ENCODE measurements around the gene RCN1.
"Not testable (repeated sequence)": the region's sequence is repeated elsewhere in the genome, so short reads cannot be mapped to it uniquely, and the experiment has no call there.

RCN1 gene

DNA sequence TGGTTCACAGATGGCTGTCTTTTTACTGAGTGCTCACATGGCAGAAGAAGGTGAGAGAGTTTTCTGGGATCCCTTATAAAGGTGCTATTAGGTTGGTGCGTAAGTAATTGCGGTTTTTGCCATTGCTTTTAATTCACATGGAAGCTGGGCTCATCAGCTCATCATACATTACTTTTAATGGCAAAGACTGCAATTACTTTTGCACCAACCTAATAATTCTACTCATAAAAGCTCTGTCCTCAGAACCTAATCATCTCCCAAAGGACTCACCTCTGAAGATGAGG, 23.0 kb downstream of the RCN1 start:
- no peak for DNase-seq

DNA sequence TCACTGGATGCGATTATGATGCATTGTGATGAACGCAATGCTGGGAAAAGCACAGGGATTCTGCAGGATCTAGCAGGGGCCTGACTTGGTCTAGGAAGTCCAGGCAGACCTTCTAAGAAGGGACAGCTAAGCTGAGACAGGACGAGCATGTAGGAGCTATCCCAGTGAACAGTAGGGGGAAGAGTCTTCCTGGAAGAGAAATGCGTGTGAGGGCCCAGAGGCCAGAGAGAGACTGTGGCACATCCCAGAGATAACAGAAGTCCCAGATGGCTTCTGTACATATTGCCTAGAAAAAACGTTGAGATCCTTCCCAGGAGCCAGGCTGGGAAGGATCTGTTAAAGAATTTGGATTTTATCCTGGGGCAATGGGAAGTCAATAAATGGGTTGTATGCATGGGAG, 24.6 kb downstream of the RCN1 start:
- peak in 1 of 2 experiments; percentile 9 for DNase-seq

DNA sequence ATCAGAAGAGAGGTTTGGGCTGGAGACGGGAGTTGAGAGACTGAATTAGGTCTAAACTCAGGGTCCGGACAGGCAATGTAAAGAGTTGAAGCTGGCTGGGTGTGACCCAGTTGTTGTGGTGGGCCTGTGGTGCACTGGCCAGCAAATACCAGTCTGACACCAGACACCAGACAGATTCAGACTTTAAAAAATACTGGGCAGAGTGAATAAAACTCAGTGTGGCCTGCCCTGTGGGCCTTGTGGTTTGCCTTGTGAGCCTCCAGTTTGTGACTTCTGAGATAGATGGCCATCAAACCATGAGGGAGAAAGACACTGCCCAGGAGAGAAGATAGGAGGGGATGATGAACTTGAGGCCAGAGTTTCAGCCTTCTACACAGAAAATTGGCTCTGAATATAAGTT, 25.8 kb downstream of the RCN1 start:
- DNase-seq: no peak

DNA sequence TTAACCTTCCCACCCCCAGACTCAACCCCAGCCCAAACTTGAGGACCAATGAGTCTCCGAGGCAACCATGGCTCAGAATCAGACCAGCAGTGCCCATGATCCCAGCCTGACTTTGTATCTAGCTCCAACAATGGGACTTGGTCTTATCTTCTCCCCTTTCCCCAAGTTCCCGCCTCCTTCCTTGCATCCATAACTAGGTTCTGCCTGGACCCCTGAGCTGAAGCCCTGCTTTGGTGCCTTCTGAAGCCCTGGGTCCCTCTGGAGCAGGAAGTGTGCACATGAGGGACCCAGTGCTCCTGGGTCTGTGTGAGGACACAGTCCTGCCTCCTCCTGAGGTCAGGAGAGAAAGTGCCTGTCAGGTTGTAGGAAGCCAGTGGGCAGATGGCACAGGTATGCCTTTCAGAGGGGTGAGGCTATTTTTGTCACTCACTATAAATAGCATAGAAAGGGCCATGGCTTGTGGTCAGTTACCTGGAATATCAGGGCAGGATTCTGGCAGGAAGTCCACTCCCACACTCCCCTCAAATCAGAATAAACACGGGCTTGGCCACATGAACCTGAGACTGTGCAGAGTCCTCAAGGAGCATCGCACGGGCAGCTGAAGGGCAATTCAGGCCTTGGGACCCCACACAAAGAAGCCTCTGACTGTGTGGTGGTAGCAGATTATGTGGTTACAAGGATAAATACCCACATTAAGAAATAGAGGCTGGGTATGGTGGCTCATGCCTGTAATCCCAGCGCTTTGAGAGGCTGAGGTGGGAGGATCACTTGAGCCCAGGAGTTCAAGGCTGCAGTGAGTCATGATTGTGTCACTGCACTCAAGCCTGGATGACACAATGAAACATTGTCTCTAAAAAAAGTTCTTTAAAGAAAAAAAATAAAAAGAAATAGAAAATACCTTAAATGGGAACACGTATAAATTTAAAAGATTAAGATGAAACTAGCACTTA, 27.4 kb downstream of the RCN1 start:
- no peak for DNase-seq

DNA sequence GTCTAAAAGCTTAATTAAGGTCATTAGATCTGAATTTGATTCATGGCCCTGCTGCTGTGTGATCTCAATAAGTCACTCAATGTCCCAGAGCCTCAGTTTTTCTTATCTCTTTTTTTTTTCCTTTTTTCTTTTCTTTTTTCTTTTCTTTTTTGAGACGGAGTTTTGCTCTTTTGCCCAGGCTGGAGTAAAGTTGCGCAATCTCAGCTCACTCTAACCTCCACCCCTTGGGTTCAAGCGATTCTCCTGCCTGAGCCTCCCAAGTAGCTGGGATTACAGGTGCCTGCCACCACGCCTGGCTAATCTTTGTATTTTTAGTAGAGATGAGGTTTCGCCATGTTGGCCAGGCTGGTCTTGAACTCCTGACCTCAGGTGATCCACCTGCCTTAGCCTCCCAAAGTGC, 28.3 kb downstream of the RCN1 start:
- DNase-seq: not testable (repeated sequence)

DNA sequence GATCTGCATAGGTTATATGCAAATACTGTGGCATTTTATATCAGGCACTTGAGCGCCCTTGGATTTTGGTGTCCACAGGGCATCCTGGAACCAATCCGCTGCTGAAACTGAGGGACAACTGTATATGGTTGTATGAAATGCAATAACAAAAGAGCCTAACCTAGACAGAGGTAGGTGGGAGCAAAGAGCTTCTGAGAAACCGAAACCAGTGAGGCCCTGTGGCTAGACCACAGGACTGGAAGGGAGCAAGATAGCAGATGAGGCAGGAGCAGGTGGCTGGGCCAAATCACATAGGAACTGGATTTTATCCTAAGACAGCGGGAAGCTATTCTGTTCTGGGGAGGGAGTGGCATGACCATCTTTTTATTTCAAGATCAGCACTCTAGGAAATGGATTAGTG, 30.1 kb downstream of the RCN1 start:
- DNase-seq: peak in 1 of 2 experiments; percentile 72

DNA sequence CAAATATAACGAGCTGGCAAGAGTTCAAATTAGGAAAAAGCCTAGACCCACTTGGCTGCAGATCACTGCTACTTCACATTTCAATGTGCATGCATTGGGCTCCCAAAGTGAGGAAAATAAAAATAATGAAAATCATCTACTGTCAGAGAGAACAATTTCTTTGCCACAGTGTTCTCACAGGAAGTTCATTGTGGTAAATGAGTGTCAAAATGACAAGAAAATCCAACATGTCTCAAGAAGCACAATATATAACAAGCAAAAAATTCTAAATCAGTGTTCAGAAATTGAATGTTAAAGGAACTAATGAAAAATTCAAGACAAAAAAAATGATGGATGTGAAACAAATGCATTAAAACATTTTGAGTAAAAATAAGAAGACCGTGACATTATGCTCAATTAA, 31.3 kb downstream of the RCN1 start:
- DNase-seq: no peak

DNA sequence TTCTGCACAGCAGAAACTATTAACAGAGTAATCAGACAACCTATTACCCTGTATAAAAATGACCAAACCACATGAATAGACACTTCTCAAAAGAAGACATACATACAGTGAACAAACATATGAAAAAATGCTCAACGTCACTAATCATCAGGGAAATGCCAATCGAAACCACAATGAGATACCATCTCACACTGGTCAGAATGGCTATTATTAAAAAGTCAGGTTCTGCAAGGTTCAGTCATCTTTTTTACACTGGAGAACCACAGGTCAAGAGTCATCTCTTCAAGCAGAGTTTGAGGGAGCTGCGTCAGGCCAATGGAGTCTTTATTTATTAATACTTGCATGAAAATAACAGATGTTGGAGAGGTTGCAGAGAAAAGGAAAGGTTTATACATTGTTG, 40.4 kb downstream of the RCN1 start:
- no peak for DNase-seq

DNA sequence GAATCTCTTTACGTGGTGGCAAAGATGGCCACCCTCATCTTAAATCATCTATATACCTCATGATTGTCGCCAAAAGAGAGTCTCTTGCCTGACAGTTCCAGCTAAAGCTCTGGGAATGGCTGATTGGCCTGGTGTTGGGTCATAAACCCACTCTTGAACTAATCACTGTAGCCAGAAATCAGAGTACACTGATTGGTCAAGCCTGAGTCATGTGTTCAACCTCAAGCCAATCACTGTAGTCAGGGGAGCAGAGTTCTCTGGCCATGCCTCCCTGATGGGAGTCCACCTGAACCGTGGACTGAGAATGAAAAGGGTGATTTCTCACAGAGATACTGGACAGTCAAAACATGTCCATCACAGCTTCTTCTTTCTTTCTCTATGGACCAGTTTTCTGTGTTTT, 45.8 kb downstream of the RCN1 start:
- DNase-seq: no peak

DNA sequence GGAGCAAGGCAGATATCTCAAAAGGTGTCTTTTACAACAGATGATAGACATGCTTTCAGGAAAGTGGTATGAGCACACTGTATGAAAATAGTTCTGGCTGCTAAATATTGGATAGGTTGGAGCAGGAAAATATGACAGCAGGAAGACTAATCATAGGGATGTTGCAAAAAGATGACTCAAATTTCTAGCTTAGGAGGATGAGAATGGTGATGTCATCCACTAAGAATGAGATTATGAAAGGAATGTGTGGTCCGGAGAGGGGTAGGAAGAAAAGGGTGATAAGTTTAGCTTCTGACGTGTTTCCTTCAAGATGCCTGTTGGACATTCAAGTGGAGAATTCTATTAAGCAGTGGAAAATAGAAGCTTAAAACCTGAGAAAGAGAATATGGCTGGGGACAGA, 46.4 kb downstream of the RCN1 start:
- DNase-seq: no peak

DNA sequence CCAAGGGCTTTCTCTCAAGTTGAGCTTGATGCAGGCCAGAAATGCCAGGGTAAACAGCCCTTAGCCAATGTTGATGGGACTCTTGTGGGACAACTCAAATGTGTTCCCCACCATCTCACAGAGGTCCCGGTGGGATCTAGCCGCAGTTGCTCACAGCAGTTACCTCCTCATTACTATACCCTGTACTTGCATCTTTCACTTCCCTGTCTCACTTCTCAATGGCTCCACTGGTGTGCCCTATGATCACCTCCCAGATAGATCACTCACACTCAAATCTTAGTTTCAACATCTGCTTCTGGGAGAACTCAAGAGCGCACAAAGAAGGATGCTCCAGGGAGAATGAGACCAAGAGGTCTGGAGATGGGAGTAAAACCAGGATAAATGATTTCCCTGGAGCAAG, 47.0 kb downstream of the RCN1 start:
- DNase-seq: no peak

DNA sequence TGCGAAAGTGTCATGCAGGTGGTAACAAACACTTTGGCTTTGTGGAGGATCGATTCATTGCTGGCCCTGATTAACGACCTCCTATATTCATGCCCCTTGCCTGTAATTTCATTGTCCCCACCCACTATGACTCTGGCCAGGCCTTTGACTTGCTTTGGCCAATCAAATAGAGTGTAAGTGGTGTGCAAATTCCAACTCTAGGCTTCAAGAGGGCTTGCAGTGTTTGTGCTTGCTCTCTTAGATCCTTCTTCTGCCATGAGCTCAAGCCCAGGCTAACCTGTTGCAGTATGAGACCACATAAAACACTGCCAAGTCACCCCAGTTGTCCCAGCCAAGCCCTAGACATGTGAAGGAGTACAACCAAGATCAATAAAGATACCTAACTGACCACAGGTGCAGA, 48.0 kb downstream of the RCN1 start:
- no peak for DNase-seq

DNA sequence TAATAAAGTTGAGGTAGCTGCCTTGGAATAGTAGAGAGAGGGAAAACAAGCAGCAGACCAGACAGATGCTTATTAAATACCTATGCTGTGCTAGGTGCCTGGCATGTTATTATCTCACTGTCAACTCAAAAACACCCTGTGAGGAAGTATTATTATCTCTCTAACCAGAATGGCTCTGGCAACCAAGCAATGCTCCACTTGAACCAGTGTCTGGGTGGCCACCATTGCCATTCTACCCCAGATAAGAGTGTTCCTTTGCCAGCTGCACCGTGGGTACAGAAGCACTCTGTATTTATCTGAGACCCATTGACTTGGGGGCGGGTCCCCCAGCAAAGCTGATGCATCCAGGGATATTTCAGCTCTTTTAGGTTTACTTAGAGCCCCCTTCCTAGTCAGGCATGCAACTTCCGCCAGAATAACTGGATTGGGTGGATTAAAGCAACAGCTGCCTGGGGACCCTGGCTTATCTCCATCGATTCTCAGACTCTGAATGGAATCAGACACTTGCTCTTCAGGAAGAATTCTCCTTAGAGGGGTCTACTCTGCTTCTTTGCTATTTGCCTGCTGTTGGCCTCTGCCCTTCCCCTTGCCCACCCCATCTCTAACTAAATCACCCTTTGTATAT, 49.1 kb downstream of the RCN1 start:
- no peak for DNase-seq

DNA sequence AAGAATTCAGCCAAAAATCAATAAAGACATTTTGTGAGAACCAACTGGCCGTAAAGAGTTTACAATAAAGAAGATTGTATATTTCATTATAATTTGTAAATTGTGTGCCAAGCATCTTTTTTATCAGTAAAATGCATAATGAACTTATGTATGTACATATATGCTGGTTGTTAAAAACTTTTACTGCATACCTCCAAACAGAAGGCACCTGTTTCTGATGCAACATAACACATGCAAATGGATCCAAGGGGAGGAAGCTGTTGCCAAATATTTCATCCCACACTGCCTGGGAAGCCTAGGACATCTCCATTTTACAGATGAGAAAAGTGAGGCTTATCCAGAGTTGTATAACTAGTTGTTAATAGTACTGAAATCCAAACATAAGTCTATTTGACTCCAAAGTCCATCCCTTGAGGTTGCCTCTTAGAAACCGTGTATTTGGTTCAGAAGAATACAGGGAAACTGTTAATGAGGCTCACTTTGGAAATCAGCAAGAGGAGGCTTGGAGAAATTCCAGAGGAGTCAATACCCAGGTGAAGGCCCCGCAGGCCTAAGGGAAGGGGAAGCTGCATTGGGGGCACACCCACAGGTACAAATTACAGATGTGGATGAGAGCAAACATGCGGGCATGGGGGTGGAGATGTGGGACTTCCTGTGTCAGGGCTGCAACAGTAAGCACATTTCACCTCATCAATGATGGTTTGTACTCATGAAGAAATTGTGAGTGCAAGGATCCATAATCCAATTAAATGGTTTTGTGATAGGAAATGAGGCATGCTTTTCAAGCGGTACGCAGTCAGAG, 51.1 kb downstream of the RCN1 start:
- DNase-seq: no peak

DNA sequence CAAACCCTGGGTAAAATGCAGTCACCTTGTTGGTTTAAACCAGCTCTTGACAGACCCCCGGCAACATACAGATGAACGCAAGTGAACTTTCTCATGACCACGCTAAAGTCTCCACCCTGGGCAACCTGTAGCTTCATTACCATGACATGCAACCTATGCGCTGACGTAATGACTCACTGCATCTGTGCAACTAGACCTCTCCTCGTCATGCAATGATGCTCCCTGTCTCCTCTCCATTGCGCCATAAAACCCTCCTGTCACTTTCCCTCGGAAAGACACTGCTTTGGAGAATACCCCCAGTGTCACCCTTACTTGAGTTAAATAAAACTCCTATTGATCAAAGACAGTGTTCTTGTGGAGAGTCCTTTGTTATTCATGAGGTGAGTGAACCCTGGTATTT, 52.5 kb downstream of the RCN1 start:
- DNase-seq: no peak

DNA sequence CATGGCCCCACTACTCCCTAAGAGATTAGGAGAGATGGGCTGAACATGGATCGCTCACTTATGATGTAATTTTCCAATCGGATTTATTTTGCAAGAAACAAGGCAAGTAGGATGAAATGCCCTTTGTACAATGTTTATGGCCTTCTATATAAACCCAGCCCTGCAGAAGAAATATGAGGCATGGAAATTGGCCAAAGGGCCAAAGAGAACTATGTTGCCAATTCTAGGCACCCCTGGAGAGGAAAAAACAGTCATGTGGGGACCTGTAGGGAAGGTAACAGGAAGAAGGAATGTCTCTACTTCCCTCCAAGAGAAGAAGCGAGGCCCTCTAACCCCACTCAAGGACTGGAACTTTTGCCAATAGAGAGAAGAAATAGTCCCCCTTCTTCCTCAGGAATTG, 54.4 kb downstream of the RCN1 start:
- DNase-seq: no peak

DNA sequence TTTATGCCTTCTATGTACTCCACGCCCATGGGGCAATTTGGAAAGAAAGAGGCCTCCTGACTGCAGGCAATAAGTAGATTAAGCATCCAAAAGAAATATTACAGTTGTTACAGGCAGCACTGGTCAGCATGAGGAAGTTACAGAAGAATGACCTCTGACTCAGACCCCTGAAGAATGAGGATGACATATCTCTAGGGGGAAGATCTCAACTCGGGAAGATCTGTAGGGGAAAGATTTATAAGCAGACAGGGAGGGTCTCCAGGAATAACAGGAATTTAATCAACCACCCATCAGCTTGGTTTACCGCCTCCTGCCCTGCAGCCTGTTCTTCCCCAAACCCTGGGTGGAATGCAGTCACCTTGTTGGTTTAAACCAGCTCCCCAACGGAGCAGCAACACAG, 58.0 kb downstream of the RCN1 start:
- DNase-seq: no peak

DNA sequence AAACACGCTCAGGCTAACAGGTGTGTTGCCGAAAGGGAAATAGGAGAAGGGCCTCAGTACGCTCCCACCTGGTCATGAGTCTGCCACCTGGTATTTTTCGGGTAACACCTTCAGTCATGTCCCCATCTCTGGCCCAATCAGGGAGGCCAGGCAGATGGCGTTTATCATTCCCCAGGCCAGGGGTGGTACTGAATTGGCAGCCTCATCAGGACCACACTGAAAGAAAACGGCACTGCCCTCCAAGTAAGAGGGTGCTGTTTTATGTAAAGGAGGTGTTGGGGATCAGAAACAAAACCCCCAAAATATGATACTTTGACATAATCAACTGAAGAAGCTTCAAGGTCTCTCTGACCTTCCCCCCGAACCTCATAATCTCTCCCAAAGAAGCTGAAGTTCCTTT, 58.9 kb downstream of the RCN1 start:
- no peak for DNase-seq

DNA sequence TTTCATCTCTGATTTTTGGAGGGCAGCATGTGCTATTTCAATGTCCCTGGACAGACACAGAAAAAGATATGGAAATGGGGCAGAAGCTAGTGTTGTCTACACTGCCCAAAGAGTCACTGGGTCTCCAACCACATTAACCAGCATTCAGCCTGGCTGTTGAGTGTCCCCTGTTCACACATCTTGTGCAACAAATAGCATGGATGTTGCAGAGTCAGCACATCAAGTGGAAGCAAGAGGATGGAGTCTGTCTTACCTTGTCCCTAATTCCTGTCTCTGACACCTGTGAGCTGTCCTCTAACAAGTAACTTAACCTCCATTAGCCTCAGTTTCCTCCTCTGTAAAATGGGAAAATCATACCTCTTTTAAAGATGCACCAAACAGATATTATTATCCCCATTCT, 60.2 kb downstream of the RCN1 start:
- no peak for DNase-seq

DNA sequence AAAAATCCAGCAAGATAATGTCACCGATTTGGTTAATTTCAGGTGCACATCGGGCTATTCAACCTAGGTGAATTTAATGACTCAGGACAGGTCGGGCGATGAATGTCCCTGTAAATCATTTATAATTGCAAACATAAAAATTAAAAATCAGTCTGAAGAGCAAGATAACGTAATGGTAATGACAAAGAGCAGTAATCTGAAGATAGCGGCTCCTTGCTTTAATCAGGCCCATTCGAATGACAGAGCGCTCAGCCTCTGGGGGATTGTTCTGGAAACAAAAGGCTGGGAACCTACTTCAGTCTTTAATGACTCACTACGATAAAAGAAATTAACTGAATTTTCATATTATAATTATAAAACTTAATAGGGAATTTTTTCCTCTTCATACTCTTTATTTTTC, 61.3 kb downstream of the RCN1 start:
- no peak for DNase-seq

DNA sequence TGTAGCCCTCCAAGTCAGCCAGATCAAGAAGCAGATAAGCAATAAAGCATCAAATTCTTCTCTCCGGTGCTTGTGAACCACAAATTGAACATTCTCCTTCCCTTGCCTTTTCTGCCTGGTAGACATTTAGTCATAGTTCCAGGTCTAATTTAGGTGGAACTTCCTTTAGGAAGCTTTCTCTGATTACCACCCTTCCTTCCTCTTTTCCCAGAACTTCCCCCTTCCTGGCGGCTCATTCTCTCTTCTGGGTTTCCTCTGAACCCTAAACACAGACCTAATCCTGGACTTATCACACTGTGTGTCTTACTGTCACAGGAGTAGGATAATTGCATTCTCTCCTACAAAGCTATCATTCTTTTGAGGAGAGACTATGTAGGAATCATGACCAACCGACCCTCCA, 61.9 kb downstream of the RCN1 start:
- no peak for DNase-seq

DNA sequence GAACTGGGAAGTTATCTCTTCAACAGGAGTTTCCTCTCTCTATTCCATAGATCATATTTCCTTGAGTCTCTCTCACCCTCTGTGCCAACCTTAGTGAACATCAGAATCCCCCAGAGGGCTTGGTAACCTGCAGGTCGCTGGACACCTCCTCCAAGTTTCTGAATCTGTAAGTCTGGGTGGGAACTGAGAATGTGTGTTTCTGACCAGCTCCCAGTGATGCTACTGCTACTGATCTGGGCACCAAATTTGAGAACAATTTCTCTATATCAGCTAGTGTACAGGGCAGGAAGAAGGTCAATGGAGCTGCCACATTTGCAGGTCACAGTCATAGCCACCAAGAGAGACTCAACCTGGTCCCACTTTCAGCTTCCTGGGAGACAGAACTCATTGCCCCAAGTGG, 62.9 kb downstream of the RCN1 start:
- no peak for DNase-seq

DNA sequence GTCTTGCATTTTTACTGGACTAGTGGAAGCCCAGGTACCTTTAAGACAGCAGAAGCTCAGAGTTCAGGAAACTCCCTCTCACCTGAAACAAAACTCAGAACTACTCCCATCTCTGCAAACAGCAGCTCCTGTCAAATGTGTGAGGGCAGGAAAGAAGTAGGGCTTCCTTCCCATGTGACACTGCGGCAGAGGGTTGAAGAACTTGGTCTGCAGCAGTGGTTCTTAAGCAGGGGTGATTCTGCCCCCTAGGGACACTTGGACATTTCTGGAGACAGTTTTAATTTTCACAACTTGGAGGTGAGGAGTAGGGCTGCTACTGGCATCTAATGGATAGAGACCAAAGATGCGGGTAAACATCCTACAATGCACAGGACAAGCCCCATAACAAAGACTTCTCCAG, 63.4 kb downstream of the RCN1 start:
- peak in 1 of 2 experiments; percentile 19 for DNase-seq
